Adrenal gland (tissue), 5 donors: ENCODE results near the gene CLSTN3.

ENCODE experiments used
- CTCF ChIP-seq, 6 experiments: fragments of 450-650 bp in 4 of 6; fragments of 200-600 bp in 2 of 6; sonication (generic) in 1 of 6; IDR thresholded peaks; 1 replicate in 5 of 6; 2 replicates in 1 of 6; pipeline versions ENCODE4 v1.5.1 to v1.8.0; 2016 to 2021; ENCODE audit warnings: antibody characterized with exemption in 6 of 6, mild to moderate bottlenecking in 2 of 6, moderate library complexity in 1 of 6
- POLR2A ChIP-seq, 2 donors: fragments of 450-650 bp; IDR thresholded peaks; one replicate each; pipeline ENCODE4 v1.6.1; 2017; ENCODE audit warnings: antibody characterized with exemption in 2 of 2, mild to moderate bottlenecking in 2 of 2, moderate library complexity in 1 of 2
- donor health status: DM: no; HTN: no; CAD: no.

- no peak for TF ChIP-seq CTCF (IDR thresholded peaks at IDR 0.05)
- no peak for TF ChIP-seq POLR2A (IDR thresholded peaks at IDR 0.05)
Measured at GRCh38 chr12:7093892-7094291, 36.3 kb upstream of the CLSTN3 start.
